Measurements from ENCODE around the gene ZFHX3.
A peak's percentile ranks its signal among the peaks of the same experiment; 100 is the strongest.

Gene ZFHX3

DNA sequence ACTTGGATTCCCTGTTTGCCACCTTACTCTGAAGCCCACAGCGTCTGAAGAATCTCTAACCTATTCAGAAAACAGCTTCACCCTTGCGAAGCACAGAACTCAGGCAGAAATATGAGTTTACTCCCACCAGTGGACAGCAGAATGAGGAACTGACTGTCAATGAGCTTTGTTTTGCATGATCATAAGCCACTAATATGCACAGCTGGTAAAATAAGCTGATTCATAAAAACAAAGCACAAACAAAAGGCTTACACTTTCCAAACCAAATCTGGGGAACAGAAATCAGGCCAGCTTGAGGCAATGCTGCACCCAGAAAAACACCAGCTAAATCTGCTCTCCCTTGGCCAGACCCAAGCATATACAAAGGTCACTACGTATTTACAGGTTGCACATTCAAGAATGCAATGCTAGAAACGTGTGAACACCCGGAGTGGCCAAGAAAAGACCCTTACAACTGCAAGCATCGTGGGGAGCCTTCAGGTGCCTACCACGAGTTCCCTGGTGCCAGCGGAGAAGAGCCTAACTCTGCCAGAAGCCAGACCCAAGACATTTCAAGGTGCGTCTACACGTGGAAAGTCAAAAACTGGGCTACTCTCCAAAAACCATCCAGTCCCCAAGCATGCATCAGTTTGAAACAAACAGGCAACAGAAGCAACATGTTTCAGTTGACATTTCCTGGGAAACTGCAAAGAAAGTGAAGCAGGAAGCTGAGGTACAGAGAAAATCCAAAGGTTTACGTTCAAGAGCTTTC, 207.1 kb downstream of the ZFHX3 start:
- no peak for DNase-seq

DNA sequence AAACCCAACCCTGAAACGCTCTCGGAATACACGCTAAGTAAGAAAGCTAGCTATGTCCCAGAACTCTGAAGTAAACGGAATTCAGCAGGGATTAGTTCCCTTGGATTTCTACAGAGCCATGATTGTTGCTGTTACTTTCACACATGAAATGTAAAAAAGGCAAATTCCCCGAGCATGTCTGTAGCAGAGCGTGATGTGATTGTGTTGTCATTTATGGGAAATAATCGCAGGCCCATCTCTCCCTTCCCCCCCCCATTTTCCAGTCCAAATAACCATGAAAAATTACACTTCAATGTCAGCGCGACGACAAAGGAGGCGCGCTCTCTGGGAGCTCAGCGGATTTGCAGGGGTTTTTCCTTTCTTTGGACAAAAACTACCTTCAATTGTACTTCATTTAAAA, 209.0 kb downstream of the ZFHX3 start:
- no peak for DNase-seq

DNA sequence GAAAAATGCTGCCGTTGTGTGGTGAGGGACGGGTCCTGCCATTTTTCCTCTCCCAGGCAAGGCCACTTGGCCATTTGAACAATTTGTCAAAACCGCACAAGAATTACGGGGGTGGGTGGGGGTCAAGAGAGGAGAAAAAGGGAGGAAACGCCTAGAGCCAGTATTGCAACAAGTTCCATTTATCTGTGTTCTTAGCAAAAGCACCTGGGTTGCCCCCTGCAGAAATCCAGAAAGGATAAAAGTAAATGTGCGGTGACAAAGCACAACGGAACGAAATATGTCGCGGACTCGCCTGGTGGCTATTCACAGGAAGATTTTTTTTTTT, 209.4 kb downstream of the ZFHX3 start:
- no peak for DNase-seq

DNA sequence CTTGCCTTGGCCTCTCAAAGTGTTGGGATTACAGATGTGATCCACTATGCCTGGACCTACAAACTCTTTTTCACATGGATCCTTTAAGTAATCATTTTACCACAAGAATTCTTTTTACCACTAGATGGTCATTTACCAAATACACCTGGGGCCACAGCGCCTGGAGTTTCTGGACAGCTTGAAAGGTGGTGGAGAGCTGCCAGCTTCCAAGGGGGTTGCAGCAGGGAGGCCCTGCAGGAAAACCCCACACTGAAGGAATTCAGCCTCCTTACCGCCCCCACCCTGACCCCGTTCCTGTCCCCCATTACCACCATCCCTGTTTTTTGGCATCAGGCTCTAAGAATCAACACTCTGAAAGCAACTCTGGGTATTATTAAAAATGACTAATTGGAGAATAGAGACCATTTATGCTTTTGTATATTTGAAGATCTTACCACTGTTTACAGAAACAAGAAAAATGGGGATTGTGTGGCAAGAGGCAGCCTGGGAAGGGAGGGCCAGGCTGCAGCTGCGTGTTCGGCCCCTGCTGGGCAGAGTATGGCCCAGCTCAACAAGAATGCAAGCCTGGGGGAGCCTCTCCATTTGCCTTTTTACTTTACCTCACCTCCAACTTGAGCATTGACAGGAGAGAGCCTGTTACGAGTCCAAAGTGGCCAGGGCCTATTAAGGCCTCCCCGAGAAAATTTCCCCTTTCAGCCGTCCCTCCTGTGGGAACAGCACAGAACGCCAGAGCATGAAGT, 209.9 kb downstream of the ZFHX3 start:
- DNase-seq = no peak

DNA sequence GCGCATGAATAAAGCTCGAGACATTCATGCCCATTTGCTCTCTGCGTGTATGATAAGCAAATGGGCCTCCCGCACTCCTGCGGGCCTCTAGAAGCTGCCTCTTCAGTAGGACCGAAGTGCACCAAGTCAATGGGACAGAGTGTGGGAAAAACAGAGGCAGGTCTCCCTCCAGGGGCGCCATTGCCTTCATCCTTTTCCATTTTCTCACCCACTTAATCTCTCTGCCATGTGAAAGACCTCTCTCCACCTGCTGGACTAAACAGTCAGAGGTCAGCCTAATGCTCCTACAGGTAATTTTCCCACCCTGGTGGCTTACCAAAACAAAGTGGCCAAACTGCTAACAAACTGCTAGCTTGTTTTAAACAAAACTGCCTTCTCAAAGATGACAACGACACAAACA, 210.9 kb downstream of the ZFHX3 start:
- peak; percentile 17 for DNase-seq

DNA sequence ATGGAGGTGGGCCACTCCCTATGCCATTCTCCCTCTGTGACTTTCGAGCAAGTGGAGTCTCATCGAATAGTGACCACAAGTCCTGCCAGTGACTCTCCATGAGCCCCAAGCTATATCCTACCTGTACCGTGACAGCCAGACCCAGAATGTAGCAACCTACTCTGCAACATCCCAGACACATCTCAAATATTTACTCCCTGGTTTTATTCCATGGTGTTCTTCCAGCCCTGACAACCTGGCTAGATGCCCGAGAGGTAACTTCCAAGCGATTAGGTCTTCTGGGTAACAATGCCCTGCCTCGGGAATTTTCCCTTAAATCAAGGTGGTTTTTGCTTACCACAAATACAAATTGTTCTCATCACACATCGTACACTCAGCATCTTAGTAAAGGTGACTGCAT, 211.7 kb downstream of the ZFHX3 start:
- DNase-seq = no peak

DNA sequence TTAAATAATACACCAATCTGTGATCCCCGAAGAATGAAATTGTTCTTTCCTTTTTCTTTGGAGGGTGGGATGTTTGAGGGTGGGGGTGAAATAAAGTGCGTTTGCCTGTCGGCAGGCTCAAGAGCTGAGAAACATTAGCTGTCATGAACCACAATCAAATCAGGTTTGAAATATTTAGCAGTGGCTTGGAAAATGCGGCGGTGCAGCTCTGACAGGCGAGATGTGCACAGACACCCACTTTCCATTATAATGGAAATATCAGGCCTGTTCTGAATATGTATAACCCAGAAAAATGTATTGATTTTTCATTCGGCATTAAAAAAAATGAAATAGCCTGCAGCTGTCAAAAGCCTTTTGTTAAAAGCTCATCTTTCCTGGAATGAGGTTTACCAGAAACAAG, 212.8 kb downstream of the ZFHX3 start:
- no peak for DNase-seq

DNA sequence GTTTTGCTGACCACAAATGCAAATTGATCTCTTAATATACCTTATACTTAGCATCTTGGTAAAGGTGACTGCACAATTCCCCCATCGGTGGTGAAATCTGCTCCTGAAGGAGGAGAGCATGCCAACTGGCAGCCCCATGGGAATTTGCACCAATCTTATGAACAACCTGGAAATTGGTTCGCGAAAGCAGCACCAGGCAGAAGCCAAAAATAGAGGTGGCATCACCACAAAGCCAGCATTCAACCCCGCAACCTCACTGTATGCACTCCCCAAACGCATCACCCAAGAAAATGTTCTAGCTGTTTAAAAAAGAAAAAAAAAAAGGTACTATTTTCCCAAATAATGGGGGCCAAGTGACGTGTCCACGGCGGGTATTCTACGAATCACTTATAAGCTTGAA, 213.4 kb downstream of the ZFHX3 start:
- DNase-seq = no peak

DNA sequence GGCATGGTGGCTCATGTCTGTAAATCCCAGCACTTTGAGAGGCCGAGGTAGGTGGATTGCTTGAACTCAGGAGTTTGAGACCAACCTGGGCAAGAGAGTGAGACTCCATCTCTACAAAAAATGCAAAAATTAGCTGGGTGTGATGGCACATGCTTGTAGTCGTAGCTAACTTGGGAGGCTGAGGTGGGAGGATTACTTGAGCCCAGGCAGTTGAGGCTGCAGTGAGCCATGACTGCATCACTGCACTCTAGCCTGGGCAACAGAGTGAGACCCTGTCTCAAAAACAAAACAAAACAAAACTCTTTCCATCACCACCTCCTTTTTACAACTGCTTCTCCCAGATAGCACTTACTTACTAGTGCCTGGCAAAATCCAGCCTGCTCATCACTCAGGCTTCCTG, 214.0 kb downstream of the ZFHX3 start:
- DNase-seq = no peak

DNA sequence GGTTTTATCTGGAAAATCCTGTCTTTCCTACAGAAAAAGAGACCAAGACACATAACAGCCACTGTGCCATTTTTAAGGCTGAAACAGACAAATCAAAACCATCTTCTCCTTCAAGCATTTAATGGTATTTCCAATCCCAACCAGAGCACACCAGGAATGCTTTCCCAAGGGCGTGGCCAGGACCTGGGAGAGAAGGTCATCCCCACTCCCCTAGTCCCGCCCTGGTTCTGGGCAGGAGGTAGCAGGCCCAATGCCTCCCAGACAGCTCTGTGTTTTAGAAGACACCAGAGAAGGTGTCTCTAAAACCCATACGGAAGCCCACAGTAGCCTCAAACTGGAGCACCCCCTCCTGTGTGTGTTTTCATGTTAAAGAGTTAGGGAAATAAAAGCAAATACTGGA, 214.4 kb downstream of the ZFHX3 start:
- no peak for DNase-seq

DNA sequence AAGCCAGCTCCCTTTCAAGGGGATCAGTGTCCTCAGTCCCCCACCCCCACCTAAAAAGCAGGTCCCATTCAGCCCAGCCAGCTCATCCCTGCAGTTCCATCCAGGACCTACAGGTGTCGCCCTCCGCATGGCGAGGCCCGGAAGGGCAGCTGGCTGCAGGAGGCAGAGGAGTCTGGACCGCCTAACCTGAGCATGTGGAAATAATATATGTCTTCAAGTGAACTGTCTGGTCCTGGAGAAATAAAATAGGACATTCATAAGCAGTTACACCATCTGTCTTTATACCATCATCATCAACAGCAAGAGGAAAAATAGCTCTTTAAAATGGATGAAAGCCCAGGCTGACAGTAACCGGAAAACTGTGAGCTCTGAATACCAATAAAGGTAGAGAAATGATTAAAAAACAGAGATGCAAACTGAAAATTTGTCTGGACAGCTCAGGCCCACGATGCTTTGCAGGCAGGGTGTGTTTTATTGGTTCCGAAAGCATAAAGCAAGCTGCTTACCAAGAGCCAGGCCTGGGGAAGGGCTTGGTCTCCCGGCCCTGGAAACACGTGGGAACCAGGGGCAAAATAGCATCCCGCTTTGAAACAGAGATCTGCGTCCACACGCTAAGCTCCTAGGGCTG, 215.2 kb downstream of the ZFHX3 start:
- peak; percentile 70 for DNase-seq

DNA sequence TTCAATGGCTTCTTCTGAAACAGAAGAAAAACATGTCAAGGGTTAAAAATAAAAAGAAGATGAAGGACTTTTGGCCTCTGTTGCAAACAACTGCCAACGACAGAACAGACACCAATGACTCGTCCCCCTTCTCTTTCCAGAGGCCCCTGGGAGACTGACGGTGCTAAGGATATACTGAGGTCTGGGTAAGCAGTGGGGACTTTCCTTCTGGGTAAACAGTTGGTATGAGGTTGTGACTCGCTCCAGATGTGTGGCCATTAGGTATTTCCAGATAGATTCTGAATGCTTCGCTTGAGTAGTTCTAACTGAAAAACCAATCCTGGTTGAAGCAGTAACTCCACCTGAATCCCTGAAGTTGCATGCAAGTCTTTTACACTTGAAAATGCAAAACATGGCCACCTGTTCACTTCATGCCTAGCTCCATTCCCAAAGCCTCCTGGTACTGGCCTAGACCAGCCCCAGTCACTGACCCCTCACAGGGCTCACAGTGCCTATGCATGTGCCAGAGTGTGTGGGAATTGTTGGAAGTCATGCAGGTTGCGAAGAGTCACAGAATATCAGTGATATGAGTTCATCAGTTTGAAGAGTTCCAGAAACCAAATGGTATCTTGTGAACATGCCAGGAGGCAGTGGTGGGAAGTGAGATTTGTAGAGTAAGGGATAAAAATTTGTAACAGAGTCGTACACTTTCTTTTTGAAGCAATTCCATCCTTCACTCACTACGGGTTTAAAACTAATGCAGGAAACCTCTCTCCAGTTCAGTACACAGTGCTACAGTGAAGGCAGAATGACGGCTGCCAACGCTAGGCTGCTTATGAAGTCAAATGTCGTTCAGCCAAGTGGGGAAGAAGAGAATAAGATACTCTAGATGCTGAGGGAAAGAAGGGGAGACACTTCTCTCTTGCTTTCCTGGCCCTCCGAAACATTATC, 217.8 kb downstream of the ZFHX3 start:
- DNase-seq = no peak

DNA sequence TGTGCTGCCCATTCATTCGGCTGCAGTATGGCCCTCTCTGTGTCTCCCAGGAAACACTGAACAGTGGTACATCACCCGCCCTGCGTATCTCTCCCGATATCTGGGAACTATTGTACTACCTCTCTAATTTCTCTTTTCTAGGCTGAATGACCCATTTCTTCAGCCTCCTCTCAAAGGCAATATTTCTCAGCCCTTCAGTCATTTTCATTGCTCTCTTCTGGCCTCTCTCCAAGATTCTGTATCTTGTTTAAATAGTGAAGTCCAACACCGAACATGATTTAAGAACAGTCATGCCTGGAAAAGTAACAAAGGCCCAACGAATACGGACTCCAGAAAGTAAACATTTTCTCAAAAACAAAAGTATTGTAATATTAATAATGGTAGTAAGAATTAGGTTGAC, 220.1 kb downstream of the ZFHX3 start:
- DNase-seq = no peak

DNA sequence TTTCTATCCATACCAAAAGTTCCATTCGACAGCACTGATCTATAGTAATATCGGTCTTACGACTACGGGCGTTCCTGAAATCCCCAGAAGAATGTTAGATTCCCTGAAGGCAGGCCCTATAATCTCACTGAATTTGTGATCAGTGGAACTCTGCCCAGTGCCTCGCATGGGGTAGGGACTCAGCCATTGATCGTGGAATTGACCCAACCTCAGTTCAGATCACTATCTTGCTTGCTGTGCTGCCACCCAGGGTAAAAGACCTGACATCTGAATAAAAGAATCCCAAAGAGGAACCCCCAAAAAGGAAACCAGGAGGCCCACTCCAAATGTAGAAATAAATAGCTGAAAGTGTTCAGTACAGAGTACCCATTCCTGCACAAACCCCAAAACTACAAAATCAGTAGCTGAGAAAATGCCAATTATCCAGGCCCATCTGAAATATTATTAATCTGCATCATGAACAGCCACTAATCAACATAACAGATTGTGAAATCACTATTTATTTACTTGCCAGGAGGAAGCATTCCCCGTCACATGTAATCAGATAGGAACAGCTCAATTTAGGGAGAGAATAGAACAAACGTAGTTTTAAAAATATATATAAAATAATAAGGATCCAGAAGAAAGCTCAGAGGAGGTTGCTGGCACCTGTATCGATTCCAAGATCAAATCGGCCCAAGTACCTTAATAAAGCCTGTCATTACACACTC, 221.9 kb downstream of the ZFHX3 start:
- DNase-seq = no peak

DNA sequence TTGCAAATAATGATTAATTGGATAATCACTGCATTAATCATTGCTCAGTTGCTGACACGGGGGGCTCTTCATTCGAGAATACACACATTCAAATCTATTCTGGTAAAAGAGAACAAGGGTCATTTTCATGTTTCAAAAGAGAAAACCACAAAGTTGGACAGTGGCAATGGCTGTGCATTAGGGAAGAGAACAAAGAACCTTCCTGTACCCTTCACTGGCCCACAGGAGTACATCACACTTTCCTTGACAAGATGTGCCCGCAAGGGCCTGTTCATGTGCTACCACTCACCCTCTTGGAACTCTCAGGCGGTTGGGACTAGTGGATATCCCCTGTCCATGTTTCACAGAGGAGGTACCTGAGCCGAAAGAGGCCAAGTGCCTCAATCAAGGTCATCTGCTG, 223.2 kb downstream of the ZFHX3 start:
- DNase-seq = no peak

DNA sequence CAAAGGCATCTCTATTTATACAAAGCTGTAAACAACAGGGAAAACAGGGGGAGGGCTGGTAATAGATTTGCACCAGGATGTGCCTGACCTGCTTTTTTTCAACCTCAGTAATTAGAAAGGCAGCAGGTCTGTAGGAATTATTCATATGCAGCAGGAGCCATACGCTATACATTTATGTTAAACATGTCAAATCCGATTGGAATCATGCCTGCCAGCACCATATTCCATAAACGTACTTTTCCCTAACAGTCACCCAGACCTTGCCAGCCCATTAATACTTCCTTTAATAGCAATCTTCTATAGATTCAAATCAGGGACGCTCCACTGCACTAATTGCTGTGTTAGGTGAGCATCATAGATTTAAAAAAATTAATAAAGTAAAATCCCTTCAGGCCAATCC, 223.9 kb downstream of the ZFHX3 start:
- no peak for DNase-seq

DNA sequence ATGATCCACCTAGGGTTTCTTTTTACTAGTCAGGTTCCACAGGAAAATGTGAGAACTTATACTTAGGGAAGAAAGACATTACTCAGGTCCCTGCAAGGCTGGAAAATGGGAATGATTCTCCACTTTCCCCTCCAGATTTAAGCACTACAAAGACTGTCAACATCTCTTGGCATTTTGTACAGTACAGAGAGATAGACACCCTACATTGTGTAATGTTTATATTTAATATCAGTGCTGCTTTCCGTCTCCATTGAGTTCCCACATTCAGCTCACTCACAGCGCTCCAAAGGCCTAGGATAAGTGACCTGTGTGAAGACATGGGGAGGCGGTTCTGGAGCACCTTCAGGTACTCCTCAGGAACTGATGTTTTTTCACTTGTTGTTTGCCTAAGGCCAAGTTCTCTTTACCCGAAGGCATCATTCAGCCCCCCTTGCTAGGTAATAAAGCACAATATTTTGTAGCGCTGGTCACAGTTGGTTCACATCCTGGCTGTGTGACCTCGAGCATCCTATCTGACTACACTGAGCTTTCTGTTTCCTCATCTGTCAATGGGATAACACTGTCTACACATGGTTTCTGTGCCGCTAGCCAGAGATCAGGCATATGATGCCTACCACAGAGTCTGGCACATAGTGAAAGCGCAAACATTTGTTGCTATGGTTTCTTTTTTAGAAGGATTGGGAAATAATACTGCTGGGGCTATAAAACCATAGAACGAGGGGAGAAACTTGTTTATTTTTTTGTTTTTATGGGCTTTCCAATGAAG, 226.6 kb downstream of the ZFHX3 start:
- no peak for DNase-seq

DNA sequence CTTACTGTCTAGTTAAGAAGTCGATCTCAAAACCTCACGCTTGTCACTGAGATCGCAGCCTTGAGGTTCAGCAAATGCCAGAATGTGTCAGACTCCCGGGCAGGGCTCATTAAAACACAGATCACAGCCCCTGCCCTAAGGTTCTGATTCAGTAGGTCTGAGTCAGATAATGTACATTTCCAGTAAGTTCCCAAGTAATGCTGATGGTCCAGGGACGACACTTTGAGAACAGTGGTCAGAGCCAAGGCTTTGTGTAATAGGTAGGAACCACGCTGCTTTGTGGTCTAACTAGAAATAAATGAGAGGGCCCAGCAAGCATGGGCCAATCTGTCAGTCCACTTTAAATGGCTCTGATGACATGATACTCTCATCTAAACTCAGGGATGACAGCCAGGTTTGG, 228.6 kb downstream of the ZFHX3 start:
- DNase-seq = no peak

DNA sequence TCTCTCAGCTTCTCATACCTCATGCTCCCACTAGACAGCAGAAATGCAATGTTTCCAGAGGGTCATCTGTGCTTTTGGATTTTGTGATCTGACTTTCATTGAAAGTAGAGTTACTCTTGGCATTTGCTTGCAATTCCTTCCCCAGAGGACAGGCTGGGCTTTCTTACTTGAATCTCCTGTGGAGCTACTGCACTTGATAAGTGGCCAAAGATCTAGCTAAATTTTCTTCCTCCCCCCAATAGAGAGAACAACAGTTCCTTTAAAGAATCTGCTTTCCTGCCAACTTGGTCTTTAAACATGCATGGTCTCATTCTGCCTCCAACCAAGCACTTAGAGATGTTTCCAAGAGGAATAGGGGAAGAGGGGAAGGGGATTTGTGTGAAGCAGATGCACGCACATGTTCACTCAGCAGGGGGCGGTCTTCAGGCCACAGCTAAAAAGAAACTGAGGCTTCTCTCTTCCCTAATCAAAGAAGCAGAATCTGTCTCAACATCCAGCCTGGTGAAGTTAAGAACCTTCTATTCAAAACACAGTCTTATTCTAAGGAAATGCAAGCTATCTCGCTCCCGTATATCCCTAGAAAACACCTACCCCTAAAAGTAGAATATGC, 229.6 kb downstream of the ZFHX3 start:
- no peak for DNase-seq

DNA sequence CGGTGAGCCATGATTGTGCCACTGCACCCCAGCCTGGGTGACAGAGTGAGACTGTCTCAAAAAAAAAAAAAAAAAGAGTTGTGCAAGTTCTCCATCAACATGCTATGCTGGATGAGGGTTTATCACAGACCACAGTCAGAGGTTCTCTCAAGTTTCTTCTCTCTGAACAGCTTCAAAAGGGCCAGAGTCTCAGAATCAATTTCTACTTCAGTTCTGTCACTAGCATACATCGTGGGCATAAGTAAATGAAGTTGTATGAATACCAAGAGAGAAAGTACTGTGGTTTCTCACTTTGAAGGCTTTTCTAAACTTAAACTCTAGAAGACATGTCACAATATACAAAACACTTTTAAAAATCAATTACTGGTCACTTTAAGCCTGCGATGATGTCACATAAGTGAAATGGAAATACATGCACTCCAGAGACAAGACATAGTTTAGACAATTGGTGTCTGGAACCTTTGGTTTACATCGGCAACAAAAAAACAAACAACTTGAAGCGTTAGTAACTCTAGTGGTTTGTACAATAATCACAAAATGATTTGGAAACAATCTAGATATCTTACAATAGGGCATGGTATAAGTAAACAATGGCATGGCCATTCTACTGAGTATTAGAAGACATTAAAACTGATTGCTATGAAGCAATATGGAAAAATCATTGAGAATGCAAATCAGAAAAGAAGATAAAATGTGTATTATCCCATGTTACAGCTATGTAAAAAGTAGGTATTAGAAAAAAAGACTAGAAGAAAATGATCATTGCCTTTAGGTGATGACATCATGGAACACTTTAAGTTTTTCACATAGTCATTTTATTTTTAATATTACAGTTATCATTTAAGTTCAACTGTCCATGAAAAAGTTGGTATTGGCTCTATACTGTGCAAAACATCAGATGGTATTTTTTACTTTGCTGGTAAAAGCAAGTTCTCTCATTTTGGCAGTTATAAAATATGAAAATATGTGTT, 232.3 kb downstream of the ZFHX3 start:
- no peak for DNase-seq

Data from DMS53 (cell line).